HCT116 (cell line): Measurements from ENCODE around the gene SUPV3L1. TPM values are rescaled to one million over a fixed set of nuclear protein-coding genes. Genes with fewer than 3 reads are reported as not detected.

Experiments used
- ATAC-seq: fragments of 200-7000 bp; cut with Tn5 transposase; 2 replicates; pipeline ENCODE4 v1.9.1; 2020; ENCODE audit warnings: mild to moderate bottlenecking, moderate library complexity
- BruUV-seq: library from RNA; stranded (reverse); fragments of 400-500 nt; replicated peaks from 2 replicates; lab custom pipeline; 2021; lab: Mats Ljungman, UMichigan
- CTCF ChIA-PET: fragments of 300-600 bp; sonication (Branson Sonifier 250); formaldehyde crosslinking; loops from one replicate; lab custom pipeline; 2021; ENCODE audit warnings: antibody characterized with exemption; lab: Charles Lee
- POLR2A ChIA-PET: fragments of 300-600, 350-600 bp; sonication (Branson Sonifier 250); formaldehyde crosslinking; loops from one replicate; lab custom pipeline; 2021; ENCODE audit warnings: antibody characterized with exemption; lab: Charles Lee
- RAD21 ChIA-PET, 2 experiments: fragments of 300-600 bp; sonication (Branson Sonifier 250); formaldehyde crosslinking; loops; one replicate each; lab custom pipeline; 2023; ENCODE audit warnings: low total read pairs in 2 of 2; ENCODE audit not compliant: uncharacterized antibody in 2 of 2, unreplicated experiment in 2 of 2, low non-redundant PET in 1 of 2; lab: Charles Lee
- DNase-seq: peaks from one replicate; pipeline ENCODE4 v3.0.0-alpha.2; 2010; ENCODE audit warnings: low read depth, low spot score
- H2AFZ ChIP-seq: fragments of 200-600 bp; shearing (Covaris generic), sonication (generic); 2 replicates; pipeline ENCODE4 v1.6.1; 2017; ENCODE audit warnings: low read depth, mixed run types, mixed read lengths, antibody characterized with exemption, low read length; ENCODE audit not compliant: poor library complexity, severe bottlenecking
- H3K27ac ChIP-seq: 2 replicates; pipeline ENCODE4 v1.5.1; 2012; ENCODE audit warnings: low read depth, low read length
- H3K27me3 ChIP-seq: fragments of 200-600 bp; sonication (generic); 2 replicates; pipeline ENCODE4 v1.6.1; 2016; ENCODE audit warnings: mixed run types, low read length, mixed read lengths; ENCODE audit not compliant: insufficient read depth
- H3K36me3 ChIP-seq, 2 experiments: fragments of 200-500 bp in 1 of 2; fragments of 200-600 bp in 1 of 2; sonication (Bioruptor generic) in 1 of 2; sonication (generic) in 1 of 2; 2 replicates each; pipeline versions ENCODE4 v1.5.1 to v1.6.1; 2014 to 2016; ENCODE audit warnings: low read length in 2 of 2, inconsistent platforms in 1 of 2, mixed read lengths in 1 of 2, mixed run types in 1 of 2; ENCODE audit not compliant: insufficient read depth in 2 of 2, control insufficient read depth in 1 of 2
- H3K4me1 ChIP-seq, 2 experiments: fragments of 200-600 bp in 1 of 2; sonication (generic) in 1 of 2; 2 replicates each; pipeline versions ENCODE4 v1.5.1 to v1.6.1; 2012 to 2017; ENCODE audit warnings: low read length in 2 of 2, inconsistent platforms in 1 of 2, mild to moderate bottlenecking in 1 of 2, mixed read lengths in 1 of 2, mixed run types in 1 of 2, moderate library complexity in 1 of 2; ENCODE audit not compliant: insufficient read depth in 2 of 2, control insufficient read depth in 1 of 2
- H3K4me2 ChIP-seq: fragments of 200-600 bp; sonication (generic); 2 replicates; pipeline ENCODE4 v1.6.1; 2017; ENCODE audit warnings: mixed run types, low read length, mixed read lengths
- H3K4me3 ChIP-seq, 2 experiments: fragments of 200-600 bp in 1 of 2; sonication (generic) in 1 of 2; replicated peaks in 1 of 2; 2 replicates each; pipeline ENCODE4 v1.5.1; 2011 to 2016; ENCODE audit warnings: low read length in 2 of 2, control low read depth in 1 of 2, low read depth in 1 of 2, mild to moderate bottlenecking in 1 of 2, mixed read lengths in 1 of 2, mixed run types in 1 of 2
- H3K79me2 ChIP-seq: fragments of 200-600 bp; sonication (generic); 2 replicates; pipeline ENCODE4 v1.6.1; 2017; ENCODE audit warnings: mild to moderate bottlenecking, mixed run types, low read length, moderate library complexity, mixed read lengths; ENCODE audit not compliant: insufficient read depth
- H3K9ac ChIP-seq: fragments of 200-600 bp; sonication (generic); 2 replicates; pipeline ENCODE4 v1.6.1; 2016; ENCODE audit warnings: low read length, mixed read lengths
- H3K9me2 ChIP-seq: fragments of 200-600 bp; sonication (generic), shearing (Covaris generic); 2 replicates; pipeline ENCODE4 v1.6.1; 2017; ENCODE audit warnings: mixed run types, mild to moderate bottlenecking, moderate library complexity; ENCODE audit not compliant: insufficient read depth
- H3K9me3 ChIP-seq, 2 experiments: fragments of 200-500 bp in 1 of 2; fragments of 200-600 bp in 1 of 2; sonication (Bioruptor generic) in 1 of 2; sonication (generic) in 1 of 2; 2 replicates each; pipeline ENCODE4 v1.6.1; 2014 to 2017; ENCODE audit warnings: low read length in 2 of 2, mixed read lengths in 2 of 2, inconsistent platforms in 1 of 2, low read depth in 1 of 2, mild to moderate bottlenecking in 1 of 2, mixed run types in 1 of 2, moderate library complexity in 1 of 2; ENCODE audit not compliant: control insufficient read depth in 1 of 2, insufficient read depth in 1 of 2
- H4K20me1 ChIP-seq: fragments of 200-600 bp; sonication (generic), shearing (Covaris generic); 2 replicates; pipeline ENCODE4 v1.6.1; 2017; ENCODE audit warnings: mixed run types, mild to moderate bottlenecking, moderate library complexity; ENCODE audit not compliant: insufficient read depth
- CBX3 ChIP-seq: IDR thresholded peaks from 2 replicates; pipeline ENCODE4 v1.6.1; 2012; ENCODE audit warnings: low read depth
- CEBPB ChIP-seq: IDR thresholded peaks from 2 replicates; pipeline ENCODE4 v1.6.1; 2012; ENCODE audit warnings: low read depth
- EGR1 ChIP-seq: IDR thresholded peaks from 2 replicates; pipeline ENCODE4 v1.6.1; 2012; ENCODE audit warnings: low read depth
- ELF1 ChIP-seq: IDR thresholded peaks from 2 replicates; pipeline ENCODE4 v1.6.1; 2012; ENCODE audit warnings: low read depth, borderline replicate concordance
- FOSL1 ChIP-seq: IDR thresholded peaks from 2 replicates; pipeline ENCODE4 v1.6.1; 2012; ENCODE audit warnings: low read depth
- POLR2A ChIP-seq: IDR thresholded peaks from 2 replicates; pipeline ENCODE4 v1.7.0; 2011; ENCODE audit warnings: borderline replicate concordance; ENCODE audit not compliant: insufficient read depth, insufficient read length; ENCODE audit errors: extremely low read depth
- POLR2AphosphoS5 ChIP-seq: IDR thresholded peaks from 2 replicates; pipeline ENCODE4 v1.6.1; 2011; ENCODE audit warnings: mild to moderate bottlenecking, low read depth, low read length, moderate library complexity
- RAD21 ChIP-seq: IDR thresholded peaks from 2 replicates; pipeline ENCODE4 v1.6.1; 2012; ENCODE audit warnings: low read depth, mild to moderate bottlenecking
- SIN3A ChIP-seq: IDR thresholded peaks from 2 replicates; pipeline ENCODE4 v1.6.1; 2012; ENCODE audit warnings: low read depth
- SP1 ChIP-seq: IDR thresholded peaks from 2 replicates; pipeline ENCODE4 v1.6.1; 2012; ENCODE audit warnings: low read depth
- TCF7L2 ChIP-seq: IDR thresholded peaks from 2 replicates; pipeline ENCODE4 v1.7.0; 2011; ENCODE audit warnings: borderline replicate concordance, inconsistent platforms; ENCODE audit not compliant: insufficient read depth, insufficient read length; ENCODE audit errors: extremely low read depth
- YY1 ChIP-seq: IDR thresholded peaks from 2 replicates; pipeline ENCODE4 v1.6.1; 2011; ENCODE audit warnings: low read length, low read depth, moderate library complexity, mild to moderate bottlenecking; ENCODE audit not compliant: insufficient replicate concordance; ENCODE audit errors: extremely low read depth
- ZFX ChIP-seq: fragments of 450-650 bp; IDR thresholded peaks from 2 replicates; pipeline ENCODE4 v1.6.1; 2017
- ZNF274 ChIP-seq: fragments of 200-500 bp; sonication (Bioruptor generic); IDR thresholded peaks from 2 replicates; pipeline ENCODE4 v1.6.1; 2014; ENCODE audit warnings: mild to moderate bottlenecking, low read depth, low read length, inconsistent platforms
- intact Hi-C: fragments of 100-400 bp; cut with micrococcal nuclease; formaldehyde crosslinking; loops from 2 replicates; pipeline ENCODE4 v1.10.0; 2022
- total RNA-seq: library from RNA; stranded (reverse); gene quantifications from one replicate; pipeline ENCODE4 v1.2.1, GENCODE V29; 2021; ENCODE audit not compliant: unreplicated experiment
- TF ChIP-seq, protein P1 (sequence below): IDR thresholded peaks from 2 replicates; pipeline ENCODE4 v1.6.1; 2011; ENCODE audit warnings: mild to moderate bottlenecking, low read length, moderate library complexity; ENCODE audit not compliant: insufficient replicate concordance; ENCODE audit errors: extremely low read depth
- TF ChIP-seq, protein P2 (sequence below): IDR thresholded peaks from 2 replicates; pipeline ENCODE4 v1.6.1; 2012
- TF ChIP-seq, protein P3 (sequence below): IDR thresholded peaks from 2 replicates; pipeline ENCODE4 v1.6.1; 2012; ENCODE audit warnings: low read depth

The SUPV3L1 gene
- total RNA-seq, 1 experiment from 2014 or later, result 59.7 TPM

DNA sequence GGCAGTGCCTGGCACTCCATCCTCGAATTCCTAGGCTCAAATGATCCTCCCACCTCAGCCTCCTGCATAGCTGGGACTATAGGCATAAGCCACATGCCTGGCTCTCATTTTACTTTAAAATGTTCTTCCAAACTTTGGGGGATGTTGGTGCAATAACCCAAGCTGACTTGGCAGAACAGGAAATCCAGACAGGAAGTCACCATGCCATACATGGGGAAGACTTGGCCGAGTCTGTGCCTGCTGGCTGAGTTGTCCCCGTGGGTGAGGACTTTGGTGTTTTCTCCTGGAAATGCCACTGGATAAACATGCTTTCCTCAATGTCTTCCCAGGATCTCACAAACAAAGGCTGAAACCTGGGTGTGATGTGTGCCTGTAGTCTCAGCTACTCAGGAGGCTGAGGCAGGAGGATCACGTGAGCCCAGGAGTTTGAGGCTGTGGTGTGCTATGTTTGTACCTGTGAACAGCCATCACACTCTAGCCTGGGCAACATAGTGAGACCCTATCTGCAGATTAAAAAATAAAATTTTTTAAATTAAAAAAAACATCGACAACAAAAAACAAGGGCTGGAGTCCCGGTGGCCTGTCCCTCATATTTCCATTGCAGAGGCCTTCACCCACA, 59.9 kb downstream of the SUPV3L1 start:
- H3K36me3 ChIP-seq, result no peaks in the 10 kb centered on the region
- no peak overlapping the region for H3K4me3 ChIP-seq
- intact Hi-C loops, result loop anchor here (5.0 kb wide), 2 partner anchors 267 to 397 kb away; no protein-coding TSS in a partner anchor
- no peak overlapping the region for H3K9ac ChIP-seq
- ChIA-PET RAD21 (no interaction called here), POLR2A (no interaction called here), CTCF (interaction anchor here (1.2 to 2.0 kb wide), 2 partner anchors 153 to 169 kb away, joined by 6 to 11 read pairs; no protein-coding TSS in a partner anchor)
- no peaks in the 10 kb centered on the region for H3K79me2 ChIP-seq
- H3K27me3 ChIP-seq, result no peaks in the 10 kb centered on the region
- no peak for DNase-seq
- BruUV-seq, result no TSS peak
- no peaks in the 10 kb centered on the region for H3K9me3 ChIP-seq
- H2AFZ ChIP-seq, result no peak overlapping the region
- H4K20me1 ChIP-seq, result no peaks in the 10 kb centered on the region
- H3K4me2 ChIP-seq, result no peak overlapping the region
- H3K4me1 ChIP-seq, result peaks cover 0 to 8% of the 10 kb centered on the region in 2 experiments; a peak in 1 of 4 replicates
- no peaks in the 10 kb centered on the region for H3K9me2 ChIP-seq
- TF ChIP-seq, protein P1, sequence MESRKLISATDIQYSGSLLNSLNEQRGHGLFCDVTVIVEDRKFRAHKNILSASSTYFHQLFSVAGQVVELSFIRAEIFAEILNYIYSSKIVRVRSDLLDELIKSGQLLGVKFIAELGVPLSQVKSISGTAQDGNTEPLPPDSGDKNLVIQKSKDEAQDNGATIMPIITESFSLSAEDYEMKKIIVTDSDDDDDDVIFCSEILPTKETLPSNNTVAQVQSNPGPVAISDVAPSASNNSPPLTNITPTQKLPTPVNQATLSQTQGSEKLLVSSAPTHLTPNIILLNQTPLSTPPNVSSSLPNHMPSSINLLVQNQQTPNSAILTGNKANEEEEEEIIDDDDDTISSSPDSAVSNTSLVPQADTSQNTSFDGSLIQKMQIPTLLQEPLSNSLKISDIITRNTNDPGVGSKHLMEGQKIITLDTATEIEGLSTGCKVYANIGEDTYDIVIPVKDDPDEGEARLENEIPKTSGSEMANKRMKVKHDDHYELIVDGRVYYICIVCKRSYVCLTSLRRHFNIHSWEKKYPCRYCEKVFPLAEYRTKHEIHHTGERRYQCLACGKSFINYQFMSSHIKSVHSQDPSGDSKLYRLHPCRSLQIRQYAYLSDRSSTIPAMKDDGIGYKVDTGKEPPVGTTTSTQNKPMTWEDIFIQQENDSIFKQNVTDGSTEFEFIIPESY, result no peak
- TF ChIP-seq RAD21, result no peak
- TF ChIP-seq SP1, result no peak
- TF ChIP-seq CBX3, result no peak
- TF ChIP-seq FOSL1, result no peak
- no peak for TF ChIP-seq SIN3A
- TF ChIP-seq TCF7L2, result no peak
- no peak for TF ChIP-seq ELF1
- TF ChIP-seq, protein P2, sequence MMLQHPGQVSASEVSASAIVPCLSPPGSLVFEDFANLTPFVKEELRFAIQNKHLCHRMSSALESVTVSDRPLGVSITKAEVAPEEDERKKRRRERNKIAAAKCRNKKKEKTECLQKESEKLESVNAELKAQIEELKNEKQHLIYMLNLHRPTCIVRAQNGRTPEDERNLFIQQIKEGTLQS, result no peak
- no peak for TF ChIP-seq POLR2A
- TF ChIP-seq, protein P3, sequence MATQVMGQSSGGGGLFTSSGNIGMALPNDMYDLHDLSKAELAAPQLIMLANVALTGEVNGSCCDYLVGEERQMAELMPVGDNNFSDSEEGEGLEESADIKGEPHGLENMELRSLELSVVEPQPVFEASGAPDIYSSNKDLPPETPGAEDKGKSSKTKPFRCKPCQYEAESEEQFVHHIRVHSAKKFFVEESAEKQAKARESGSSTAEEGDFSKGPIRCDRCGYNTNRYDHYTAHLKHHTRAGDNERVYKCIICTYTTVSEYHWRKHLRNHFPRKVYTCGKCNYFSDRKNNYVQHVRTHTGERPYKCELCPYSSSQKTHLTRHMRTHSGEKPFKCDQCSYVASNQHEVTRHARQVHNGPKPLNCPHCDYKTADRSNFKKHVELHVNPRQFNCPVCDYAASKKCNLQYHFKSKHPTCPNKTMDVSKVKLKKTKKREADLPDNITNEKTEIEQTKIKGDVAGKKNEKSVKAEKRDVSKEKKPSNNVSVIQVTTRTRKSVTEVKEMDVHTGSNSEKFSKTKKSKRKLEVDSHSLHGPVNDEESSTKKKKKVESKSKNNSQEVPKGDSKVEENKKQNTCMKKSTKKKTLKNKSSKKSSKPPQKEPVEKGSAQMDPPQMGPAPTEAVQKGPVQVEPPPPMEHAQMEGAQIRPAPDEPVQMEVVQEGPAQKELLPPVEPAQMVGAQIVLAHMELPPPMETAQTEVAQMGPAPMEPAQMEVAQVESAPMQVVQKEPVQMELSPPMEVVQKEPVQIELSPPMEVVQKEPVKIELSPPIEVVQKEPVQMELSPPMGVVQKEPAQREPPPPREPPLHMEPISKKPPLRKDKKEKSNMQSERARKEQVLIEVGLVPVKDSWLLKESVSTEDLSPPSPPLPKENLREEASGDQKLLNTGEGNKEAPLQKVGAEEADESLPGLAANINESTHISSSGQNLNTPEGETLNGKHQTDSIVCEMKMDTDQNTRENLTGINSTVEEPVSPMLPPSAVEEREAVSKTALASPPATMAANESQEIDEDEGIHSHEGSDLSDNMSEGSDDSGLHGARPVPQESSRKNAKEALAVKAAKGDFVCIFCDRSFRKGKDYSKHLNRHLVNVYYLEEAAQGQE, result no peak
- no peak for TF ChIP-seq YY1
- TF ChIP-seq ZNF274, result no peak
- no peak for TF ChIP-seq CEBPB
- no peak for TF ChIP-seq ZFX
- TF ChIP-seq EGR1, result no peak
- no peak for TF ChIP-seq POLR2AphosphoS5
- no peak for ATAC-seq
- H3K27ac ChIP-seq, result no peak overlapping the region
